ENCODE data around the gene AGK. TPM values are rescaled to one million over a fixed set of nuclear protein-coding genes. Genes with fewer than 3 reads are reported as not detected.

Gene AGK
- total RNA-seq, 1 donor from 2014 or later = 28.6 TPM

DNA sequence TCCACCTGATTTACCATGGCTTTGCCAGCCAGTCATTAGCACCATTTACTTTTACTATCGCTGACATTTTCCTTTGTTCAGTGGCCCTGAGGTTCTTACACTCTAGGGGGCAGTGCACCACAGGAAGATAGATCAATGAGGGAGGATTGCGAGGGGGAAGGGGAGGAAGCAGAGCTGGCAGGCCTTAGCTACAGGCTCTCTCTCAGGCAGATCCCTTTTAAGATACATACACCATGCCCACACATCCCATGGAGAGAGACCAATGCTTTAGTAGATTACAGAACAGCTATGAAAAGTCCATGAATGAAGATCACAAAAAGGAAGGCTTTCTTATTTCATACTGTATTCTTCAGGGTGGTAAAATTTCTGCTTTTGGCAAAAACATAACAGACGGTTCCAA is 103.3 kb downstream of the AGK start:
- H3K4me1 Mint-ChIP-seq (ENCODE audit: low read depth, unreplicated experiment) = peaks cover 7% of the 10 kb centered on the region
- peak overlapping the region; percentile 54 for H3K27ac Mint-ChIP-seq (ENCODE audit: unreplicated experiment)
- H3K9me3 ChIP-seq (ENCODE audit: insufficient read depth, low read depth, low read length) = no peaks in the 10 kb centered on the region
- TF ChIP-seq EZH2 (IDR thresholded peaks at IDR 0.05; ENCODE audit: insufficient read depth, low read length) = no peak
- TF ChIP-seq, protein P1, sequence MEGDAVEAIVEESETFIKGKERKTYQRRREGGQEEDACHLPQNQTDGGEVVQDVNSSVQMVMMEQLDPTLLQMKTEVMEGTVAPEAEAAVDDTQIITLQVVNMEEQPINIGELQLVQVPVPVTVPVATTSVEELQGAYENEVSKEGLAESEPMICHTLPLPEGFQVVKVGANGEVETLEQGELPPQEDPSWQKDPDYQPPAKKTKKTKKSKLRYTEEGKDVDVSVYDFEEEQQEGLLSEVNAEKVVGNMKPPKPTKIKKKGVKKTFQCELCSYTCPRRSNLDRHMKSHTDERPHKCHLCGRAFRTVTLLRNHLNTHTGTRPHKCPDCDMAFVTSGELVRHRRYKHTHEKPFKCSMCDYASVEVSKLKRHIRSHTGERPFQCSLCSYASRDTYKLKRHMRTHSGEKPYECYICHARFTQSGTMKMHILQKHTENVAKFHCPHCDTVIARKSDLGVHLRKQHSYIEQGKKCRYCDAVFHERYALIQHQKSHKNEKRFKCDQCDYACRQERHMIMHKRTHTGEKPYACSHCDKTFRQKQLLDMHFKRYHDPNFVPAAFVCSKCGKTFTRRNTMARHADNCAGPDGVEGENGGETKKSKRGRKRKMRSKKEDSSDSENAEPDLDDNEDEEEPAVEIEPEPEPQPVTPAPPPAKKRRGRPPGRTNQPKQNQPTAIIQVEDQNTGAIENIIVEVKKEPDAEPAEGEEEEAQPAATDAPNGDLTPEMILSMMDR (IDR thresholded peaks at IDR 0.05; ENCODE audit: insufficient read depth, low read depth, low read length) = peak; percentile 80
- no peaks in the 10 kb centered on the region for H3K27me3 ChIP-seq (ENCODE audit: insufficient read depth, low read length)
- H3K27me3 Mint-ChIP-seq (ENCODE audit: low read depth, unreplicated experiment) = no peaks in the 10 kb centered on the region
- peak overlapping the region; percentile 6 for H2AFZ ChIP-seq (ENCODE audit: low read depth, low read length)
- peaks cover 9% of the 10 kb centered on the region for H3K36me3 ChIP-seq (ENCODE audit: insufficient read depth, low read length)
- DNase-seq (ENCODE audit: low read depth) (peak; percentile 50), FAIRE-seq (no peak)
- H3K9ac ChIP-seq (ENCODE audit: low read length) = no peak overlapping the region
- no peak overlapping the region for H3K4me3 ChIP-seq (ENCODE audit: insufficient read depth, low read depth, low read length)
- no peak overlapping the region for H3K4me2 ChIP-seq (ENCODE audit: low read length)
- no peak overlapping the region for H3K4me3 Mint-ChIP-seq (ENCODE audit: unreplicated experiment)
- no peak overlapping the region for H3K27ac ChIP-seq (ENCODE audit: low read depth, low read length)
- H3K36me3 Mint-ChIP-seq (ENCODE audit: low read depth, unreplicated experiment) = peaks cover 2% of the 10 kb centered on the region
- H4K20me1 ChIP-seq (ENCODE audit: insufficient read depth, low read length) = no peaks in the 10 kb centered on the region
- no peaks in the 10 kb centered on the region for H3K9me3 Mint-ChIP-seq (ENCODE audit: unreplicated experiment)
- H3K79me2 ChIP-seq (ENCODE audit: insufficient read depth, low read length) = no peaks in the 10 kb centered on the region
- peaks cover 3% of the 10 kb centered on the region for H3K4me1 ChIP-seq (ENCODE audit: insufficient read depth, low read length)

DNA sequence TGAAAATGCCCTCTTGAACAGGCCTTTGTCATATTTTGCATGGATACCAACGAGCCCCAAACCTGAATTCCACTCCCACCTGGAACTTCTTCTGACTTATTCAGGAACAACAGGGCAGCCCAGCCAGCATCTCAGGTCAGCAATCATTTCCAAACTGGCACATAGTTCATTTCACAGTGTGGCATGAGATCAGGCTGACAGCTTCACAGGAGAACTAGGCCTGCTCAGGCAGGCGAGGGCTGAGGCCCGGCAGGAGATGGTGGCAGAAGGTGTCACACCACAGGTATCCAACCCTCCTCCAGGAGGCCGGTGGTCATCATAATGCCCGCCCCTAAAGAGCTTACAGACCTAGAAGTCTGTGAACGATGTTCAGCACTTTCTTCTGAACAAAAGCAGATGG is 108.3 kb downstream of the AGK start:
- Histone ChIP-seq H3K4me2 (ENCODE audit: low read length) (no peak overlapping the region), H3K4me1 (ENCODE audit: insufficient read depth, low read length) (no peaks in the 10 kb centered on the region), H2AFZ (ENCODE audit: low read depth, low read length) (no peak overlapping the region), H3K27me3 (ENCODE audit: insufficient read depth, low read length) (no peaks in the 10 kb centered on the region), H4K20me1 (ENCODE audit: insufficient read depth, low read length) (no peaks in the 10 kb centered on the region), H3K36me3 (ENCODE audit: insufficient read depth, low read length) (peaks cover 6% of the 10 kb centered on the region), H3K79me2 (ENCODE audit: insufficient read depth, low read length) (no peaks in the 10 kb centered on the region), H3K9ac (ENCODE audit: low read length) (no peak overlapping the region), H3K27ac (ENCODE audit: low read depth, low read length) (no peak overlapping the region), H3K9me3 (ENCODE audit: insufficient read depth, low read depth, low read length) (no peaks in the 10 kb centered on the region), H3K4me3 (ENCODE audit: insufficient read depth, low read depth, low read length) (no peak overlapping the region)
- no peak for DNase-seq (ENCODE audit: low read depth)
- Mint-ChIP-seq H3K4me1 (ENCODE audit: low read depth, unreplicated experiment) (peaks cover 6% of the 10 kb centered on the region), H3K36me3 (ENCODE audit: low read depth, unreplicated experiment) (peaks cover 17% of the 10 kb centered on the region), H3K27ac (ENCODE audit: unreplicated experiment) (no peak overlapping the region), H3K9me3 (ENCODE audit: unreplicated experiment) (no peaks in the 10 kb centered on the region), H3K27me3 (ENCODE audit: low read depth, unreplicated experiment) (no peaks in the 10 kb centered on the region), H3K4me3 (ENCODE audit: unreplicated experiment) (no peak overlapping the region)
- FAIRE-seq = no peak
- TF ChIP-seq, protein P1 (IDR thresholded peaks at IDR 0.05; ENCODE audit: insufficient read depth, low read depth, low read length) = no peak
- TF ChIP-seq EZH2 (IDR thresholded peaks at IDR 0.05; ENCODE audit: insufficient read depth, low read length) = no peak

DNA sequence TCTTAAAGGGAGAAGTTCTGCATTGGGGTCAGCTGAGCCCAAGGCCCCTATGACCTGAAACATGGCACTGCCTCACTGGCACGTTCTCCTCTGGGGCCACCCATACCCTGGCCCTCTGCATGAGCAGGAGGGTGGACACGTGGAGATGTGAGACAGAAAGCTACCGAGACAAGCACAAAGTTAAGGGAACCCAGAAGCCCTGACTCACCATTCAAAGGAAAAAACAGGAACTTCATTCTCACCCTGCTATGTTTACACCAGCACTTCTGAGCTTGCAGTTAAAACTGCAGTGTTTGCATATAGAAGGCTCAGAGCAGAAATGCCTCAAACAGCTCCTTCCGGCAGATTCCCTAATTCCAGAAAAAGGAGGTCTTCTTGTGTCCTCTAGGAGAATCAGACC is 109.0 kb downstream of the AGK start:
- no peak for TF ChIP-seq EZH2 (IDR thresholded peaks at IDR 0.05; ENCODE audit: insufficient read depth, low read length)
- TF ChIP-seq, protein P1 (IDR thresholded peaks at IDR 0.05; ENCODE audit: insufficient read depth, low read depth, low read length) = no peak
- H3K79me2 ChIP-seq (ENCODE audit: insufficient read depth, low read length) = no peaks in the 10 kb centered on the region

More for the DNA sequence above, 109.0 kb downstream of the AGK start:
- Mint-ChIP-seq H3K36me3 (ENCODE audit: low read depth, unreplicated experiment) (peaks cover 18% of the 10 kb centered on the region), H3K27ac (ENCODE audit: unreplicated experiment) (no peak overlapping the region), H3K27me3 (ENCODE audit: low read depth, unreplicated experiment) (no peaks in the 10 kb centered on the region), H3K4me3 (ENCODE audit: unreplicated experiment) (no peak overlapping the region), H3K9me3 (ENCODE audit: unreplicated experiment) (no peaks in the 10 kb centered on the region), H3K4me1 (ENCODE audit: low read depth, unreplicated experiment) (peaks cover 4% of the 10 kb centered on the region)
- Histone ChIP-seq H2AFZ (ENCODE audit: low read depth, low read length) (no peak overlapping the region), H4K20me1 (ENCODE audit: insufficient read depth, low read length) (no peaks in the 10 kb centered on the region), H3K36me3 (ENCODE audit: insufficient read depth, low read length) (peaks cover 6% of the 10 kb centered on the region), H3K4me2 (ENCODE audit: low read length) (no peak overlapping the region), H3K27ac (ENCODE audit: low read depth, low read length) (no peak overlapping the region), H3K9me3 (ENCODE audit: insufficient read depth, low read depth, low read length) (no peaks in the 10 kb centered on the region), H3K4me3 (ENCODE audit: insufficient read depth, low read depth, low read length) (no peak overlapping the region), H3K9ac (ENCODE audit: low read length) (no peak overlapping the region), H3K27me3 (ENCODE audit: insufficient read depth, low read length) (no peaks in the 10 kb centered on the region), H3K4me1 (ENCODE audit: insufficient read depth, low read length) (no peaks in the 10 kb centered on the region)
- DNase-seq (ENCODE audit: low read depth) (no peak), FAIRE-seq (no peak)
